ENCODE results near the gene FNTB.
A peak's percentile ranks its signal among the peaks of the same experiment; 100 is the strongest.

FNTB gene

GRCh38 chr14:64995291-64995690 lies 8.6 kb downstream of the FNTB start:
- DNase-seq (ENCODE audit: low spot score in 2 of 2) (no peak), ATAC-seq (replicated peaks; ENCODE audit: extremely low read depth, poor library complexity, severe bottlenecking) (no peak)
- peaks cover 23% of the 10 kb centered on the region for H3K4me1 Mint-ChIP-seq
- H3K9me3 Mint-ChIP-seq, result no peaks in the 10 kb centered on the region
- H3K27ac Mint-ChIP-seq (ENCODE audit: low read depth), result no peak overlapping the region
- no peaks in the 10 kb centered on the region for H3K27me3 Mint-ChIP-seq
- H3K36me3 Mint-ChIP-seq (ENCODE audit: insufficient read depth), result no peaks in the 10 kb centered on the region
- no peak overlapping the region for H3K4me3 Mint-ChIP-seq

- Mint-ChIP-seq H3K27me3 (no peaks in the 10 kb centered on the region), H3K9me3 (no peaks in the 10 kb centered on the region), H3K27ac (ENCODE audit: low read depth) (no peak overlapping the region), H3K4me1 (peaks cover 12% of the 10 kb centered on the region), H3K36me3 (ENCODE audit: insufficient read depth) (no peaks in the 10 kb centered on the region), H3K4me3 (peak overlapping the region; percentile 66)
- ATAC-seq (replicated peaks; ENCODE audit: extremely low read depth, poor library complexity, severe bottlenecking) (peak; percentile 77), DNase-seq (ENCODE audit: low spot score in 2 of 2) (no peak)
Measured at GRCh38 chr14:64997108-64997794, 10.6 kb downstream of the FNTB start.

GRCh38 chr14:64998455-64998931 lies 11.8 kb downstream of the FNTB start:
- no peaks in the 10 kb centered on the region for H3K27me3 Mint-ChIP-seq
- H3K27ac Mint-ChIP-seq (ENCODE audit: low read depth), result no peak overlapping the region
- ATAC-seq (replicated peaks; ENCODE audit: extremely low read depth, poor library complexity, severe bottlenecking) (no peak), DNase-seq (ENCODE audit: low spot score in 2 of 2) (no peak)
- no peaks in the 10 kb centered on the region for H3K9me3 Mint-ChIP-seq
- peaks cover 12% of the 10 kb centered on the region for H3K4me1 Mint-ChIP-seq
- no peak overlapping the region for H3K4me3 Mint-ChIP-seq
- peaks cover 2% of the 10 kb centered on the region for H3K36me3 Mint-ChIP-seq (ENCODE audit: insufficient read depth)

- Mint-ChIP-seq H3K4me3 (no peak overlapping the region), H3K36me3 (ENCODE audit: insufficient read depth) (peaks cover 3% of the 10 kb centered on the region), H3K27me3 (no peaks in the 10 kb centered on the region), H3K27ac (ENCODE audit: low read depth) (no peak overlapping the region), H3K9me3 (no peaks in the 10 kb centered on the region), H3K4me1 (peaks cover 12% of the 10 kb centered on the region)
- no peak for ATAC-seq (replicated peaks; ENCODE audit: extremely low read depth, poor library complexity, severe bottlenecking)
- no peak for DNase-seq (ENCODE audit: low spot score in 2 of 2)
Measured at GRCh38 chr14:65000898-65001591, 14.3 kb downstream of the FNTB start.

GRCh38 chr14:65001723-65002122 lies 15.0 kb downstream of the FNTB start:
- DNase-seq (ENCODE audit: low spot score in 2 of 2) (no peak), ATAC-seq (replicated peaks; ENCODE audit: extremely low read depth, poor library complexity, severe bottlenecking) (no peak)
- peaks cover 3% of the 10 kb centered on the region for H3K36me3 Mint-ChIP-seq (ENCODE audit: insufficient read depth)
- no peak overlapping the region for H3K27ac Mint-ChIP-seq (ENCODE audit: low read depth)
- H3K9me3 Mint-ChIP-seq, result no peaks in the 10 kb centered on the region
- no peak overlapping the region for H3K4me3 Mint-ChIP-seq
- H3K4me1 Mint-ChIP-seq, result peaks cover 12% of the 10 kb centered on the region
- H3K27me3 Mint-ChIP-seq, result no peaks in the 10 kb centered on the region

- Mint-ChIP-seq H3K9me3 (no peaks in the 10 kb centered on the region), H3K4me1 (peaks cover 5% of the 10 kb centered on the region), H3K36me3 (ENCODE audit: insufficient read depth) (peaks cover 3% of the 10 kb centered on the region), H3K4me3 (no peak overlapping the region), H3K27me3 (no peaks in the 10 kb centered on the region), H3K27ac (ENCODE audit: low read depth) (no peak overlapping the region)
- DNase-seq (ENCODE audit: low spot score in 2 of 2) (no peak), ATAC-seq (replicated peaks; ENCODE audit: extremely low read depth, poor library complexity, severe bottlenecking) (no peak)
Measured at GRCh38 chr14:65002586-65003210, 16.0 kb downstream of the FNTB start.

GRCh38 chr14:65003394-65003793 lies 16.7 kb downstream of the FNTB start:
- no peaks in the 10 kb centered on the region for H3K27me3 Mint-ChIP-seq
- H3K27ac Mint-ChIP-seq (ENCODE audit: low read depth), result no peak overlapping the region
- ATAC-seq (replicated peaks; ENCODE audit: extremely low read depth, poor library complexity, severe bottlenecking), result no peak
- H3K36me3 Mint-ChIP-seq (ENCODE audit: insufficient read depth), result peaks cover 3% of the 10 kb centered on the region
- no peaks in the 10 kb centered on the region for H3K4me1 Mint-ChIP-seq
- no peak for DNase-seq (ENCODE audit: low spot score in 2 of 2)
- no peaks in the 10 kb centered on the region for H3K9me3 Mint-ChIP-seq
- no peak overlapping the region for H3K4me3 Mint-ChIP-seq

GRCh38 chr14:65006261-65006721 lies 19.6 kb downstream of the FNTB start:
- ATAC-seq (replicated peaks; ENCODE audit: extremely low read depth, poor library complexity, severe bottlenecking) (no peak), DNase-seq (ENCODE audit: low spot score in 2 of 2) (no peak)
- H3K4me1 Mint-ChIP-seq, result no peaks in the 10 kb centered on the region
- no peaks in the 10 kb centered on the region for H3K27me3 Mint-ChIP-seq
- H3K36me3 Mint-ChIP-seq (ENCODE audit: insufficient read depth), result peaks cover 8% of the 10 kb centered on the region
- no peak overlapping the region for H3K27ac Mint-ChIP-seq (ENCODE audit: low read depth)
- no peaks in the 10 kb centered on the region for H3K9me3 Mint-ChIP-seq
- H3K4me3 Mint-ChIP-seq, result no peak overlapping the region

GRCh38 chr14:65007202-65007601 lies 20.5 kb downstream of the FNTB start:
- DNase-seq (ENCODE audit: low spot score in 2 of 2) (no peak), ATAC-seq (replicated peaks; ENCODE audit: extremely low read depth, poor library complexity, severe bottlenecking) (no peak)
- no peaks in the 10 kb centered on the region for H3K27me3 Mint-ChIP-seq
- H3K9me3 Mint-ChIP-seq, result no peaks in the 10 kb centered on the region
- no peak overlapping the region for H3K27ac Mint-ChIP-seq (ENCODE audit: low read depth)
- H3K36me3 Mint-ChIP-seq (ENCODE audit: insufficient read depth), result peaks cover 8% of the 10 kb centered on the region
- H3K4me1 Mint-ChIP-seq, result no peaks in the 10 kb centered on the region
- no peak overlapping the region for H3K4me3 Mint-ChIP-seq

GRCh38 chr14:65010211-65010931 lies 23.7 kb downstream of the FNTB start:
- no peak for DNase-seq (ENCODE audit: low spot score in 2 of 2)
- Mint-ChIP-seq H3K27me3 (no peaks in the 10 kb centered on the region), H3K36me3 (ENCODE audit: insufficient read depth) (peaks cover 8% of the 10 kb centered on the region), H3K27ac (ENCODE audit: low read depth) (no peak overlapping the region), H3K4me1 (no peaks in the 10 kb centered on the region), H3K4me3 (no peak overlapping the region), H3K9me3 (no peaks in the 10 kb centered on the region)
- ATAC-seq (replicated peaks; ENCODE audit: extremely low read depth, poor library complexity, severe bottlenecking), result no peak

GRCh38 chr14:65011538-65011937 lies 24.8 kb downstream of the FNTB start:
- no peak for ATAC-seq (replicated peaks; ENCODE audit: extremely low read depth, poor library complexity, severe bottlenecking)
- Mint-ChIP-seq H3K9me3 (no peaks in the 10 kb centered on the region), H3K27ac (ENCODE audit: low read depth) (no peak overlapping the region), H3K4me3 (no peak overlapping the region), H3K4me1 (no peaks in the 10 kb centered on the region), H3K36me3 (ENCODE audit: insufficient read depth) (peaks cover 19% of the 10 kb centered on the region), H3K27me3 (no peaks in the 10 kb centered on the region)
- no peak for DNase-seq (ENCODE audit: low spot score in 2 of 2)

- H3K4me1 Mint-ChIP-seq, result no peaks in the 10 kb centered on the region
- no peak overlapping the region for H3K27ac Mint-ChIP-seq (ENCODE audit: low read depth)
Measured at GRCh38 chr14:65012353-65012752, 25.7 kb downstream of the FNTB start.

More at GRCh38 chr14:65012353-65012752, 25.7 kb downstream of the FNTB start:
- no peak overlapping the region for H3K4me3 Mint-ChIP-seq
- no peak for ATAC-seq (replicated peaks; ENCODE audit: extremely low read depth, poor library complexity, severe bottlenecking)
- no peak for DNase-seq (ENCODE audit: low spot score in 2 of 2)
- peaks cover 23% of the 10 kb centered on the region for H3K36me3 Mint-ChIP-seq (ENCODE audit: insufficient read depth)
- no peaks in the 10 kb centered on the region for H3K9me3 Mint-ChIP-seq
- no peaks in the 10 kb centered on the region for H3K27me3 Mint-ChIP-seq

Data from central memory CD8-positive, alpha-beta T cell (primary cell).